COLO668 (cell line): ENCODE measurements around the gene KIAA0753.
"Not testable (repeated sequence)": the region's sequence is repeated elsewhere in the genome, so short reads cannot be mapped to it uniquely, and the experiment has no call there.

Experiments
- DNase-seq: peaks from one replicate; lab custom pipeline; 2025; ENCODE audit not compliant: unreplicated experiment; lab: John Stamatoyannopoulos, UW

The KIAA0753 gene

GRCh38 chr17:6573982-6574686 lies 66.4 kb downstream of the KIAA0753 start:
- DNase-seq: no peak

GRCh38 chr17:6573495-6573894 lies 67.0 kb downstream of the KIAA0753 start:
- DNase-seq: not testable (repeated sequence)

GRCh38 chr17:6572972-6573370 lies 67.5 kb downstream of the KIAA0753 start:
- DNase-seq: no peak

GRCh38 chr17:6571452-6571781 lies 69.1 kb downstream of the KIAA0753 start:
- no peak for DNase-seq

GRCh38 chr17:6570731-6571451 lies 69.6 kb downstream of the KIAA0753 start:
- DNase-seq: no peak

GRCh38 chr17:6569370-6570285 lies 70.9 kb downstream of the KIAA0753 start:
- no peak for DNase-seq

- no peak for DNase-seq
Observed at GRCh38 chr17:6568184-6568758, 72.2 kb downstream of the KIAA0753 start.

- no peak for DNase-seq
Observed at GRCh38 chr17:6567528-6568183, 72.9 kb downstream of the KIAA0753 start.

GRCh38 chr17:6561446-6561845 lies 79.1 kb downstream of the KIAA0753 start:
- DNase-seq: no peak

- no peak for DNase-seq
Observed at GRCh38 chr17:6560496-6560895, 80.0 kb downstream of the KIAA0753 start.

- DNase-seq: no peak
Observed at GRCh38 chr17:6559753-6560215, 80.7 kb downstream of the KIAA0753 start.

- no peak for DNase-seq
Observed at GRCh38 chr17:6558932-6559752, 81.4 kb downstream of the KIAA0753 start.

- DNase-seq: no peak
Observed at GRCh38 chr17:6558276-6558675, 82.2 kb downstream of the KIAA0753 start.

- DNase-seq: no peak
Observed at GRCh38 chr17:6557040-6557438, 83.5 kb downstream of the KIAA0753 start.

GRCh38 chr17:6556121-6557039 lies 84.1 kb downstream of the KIAA0753 start, which contains the start of gene PITPNM3:
Gene PITPNM3, minus strand, starts transcription at chr17:6556555. Its CDS starts 149 bp downstream, at chr17:6556406.
- DNase-seq: peak; percentile 5

GRCh38 chr17:6555331-6556120 lies 85.0 kb downstream of the KIAA0753 start:
- DNase-seq: no peak

- DNase-seq: no peak
Observed at GRCh38 chr17:6554871-6555330, 85.6 kb downstream of the KIAA0753 start.

- DNase-seq: no peak
Observed at GRCh38 chr17:6554342-6554741, 86.2 kb downstream of the KIAA0753 start.
